Measurements from ENCODE around the gene RARG.

- TF ChIP-seq CTCF (IDR thresholded peaks at IDR 0.05) (no peak), ZFX (IDR thresholded peaks at IDR 0.05; ENCODE audit: borderline replicate concordance) (no peak)
Observed at GRCh38 chr12:53219956-53220693, 11.9 kb downstream of the RARG start.

Data from 22Rv1 (cell line).